Mammary epithelial cell (primary cell): Measurements from ENCODE around the gene JAKMIP3.

Source experiments
- EZH2 ChIP-seq: IDR thresholded peaks from 2 replicates; pipeline ENCODE4 v1.6.1; 2012; ENCODE audit warnings: low read length, inconsistent platforms, borderline replicate concordance
- TF ChIP-seq, protein P1 (sequence below), 2 donors: IDR thresholded peaks in 1 of 2; conservative IDR thresholded peaks in 1 of 2; 2 replicates each; pipeline ENCODE4 v1.5.1; 2011 to 2012; ENCODE audit warnings: inconsistent platforms in 2 of 2, low read length in 2 of 2, mild to moderate bottlenecking in 2 of 2, control low read depth in 1 of 2, low read depth in 1 of 2; ENCODE audit not compliant: insufficient read depth in 1 of 2; ENCODE audit errors: extremely low read depth in 1 of 2

- TF ChIP-seq, protein P1, sequence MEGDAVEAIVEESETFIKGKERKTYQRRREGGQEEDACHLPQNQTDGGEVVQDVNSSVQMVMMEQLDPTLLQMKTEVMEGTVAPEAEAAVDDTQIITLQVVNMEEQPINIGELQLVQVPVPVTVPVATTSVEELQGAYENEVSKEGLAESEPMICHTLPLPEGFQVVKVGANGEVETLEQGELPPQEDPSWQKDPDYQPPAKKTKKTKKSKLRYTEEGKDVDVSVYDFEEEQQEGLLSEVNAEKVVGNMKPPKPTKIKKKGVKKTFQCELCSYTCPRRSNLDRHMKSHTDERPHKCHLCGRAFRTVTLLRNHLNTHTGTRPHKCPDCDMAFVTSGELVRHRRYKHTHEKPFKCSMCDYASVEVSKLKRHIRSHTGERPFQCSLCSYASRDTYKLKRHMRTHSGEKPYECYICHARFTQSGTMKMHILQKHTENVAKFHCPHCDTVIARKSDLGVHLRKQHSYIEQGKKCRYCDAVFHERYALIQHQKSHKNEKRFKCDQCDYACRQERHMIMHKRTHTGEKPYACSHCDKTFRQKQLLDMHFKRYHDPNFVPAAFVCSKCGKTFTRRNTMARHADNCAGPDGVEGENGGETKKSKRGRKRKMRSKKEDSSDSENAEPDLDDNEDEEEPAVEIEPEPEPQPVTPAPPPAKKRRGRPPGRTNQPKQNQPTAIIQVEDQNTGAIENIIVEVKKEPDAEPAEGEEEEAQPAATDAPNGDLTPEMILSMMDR (conservative IDR thresholded peaks at IDR 0.05 in 1 of 2, IDR thresholded peaks at IDR 0.05 in 1 of 2; ENCODE audit: extremely low read depth in 1 of 2, insufficient read depth in 1 of 2, low read depth in 1 of 2, low read length in 2 of 2): no peak
- TF ChIP-seq EZH2: no peak
Measured at GRCh38 chr10:132112611-132113010, 46.9 kb downstream of the JAKMIP3 start.
